Activated T-cell treated with anti-CD3 and anti-CD28 coated beads, Interleukin-2, amount 50 U/mL, for 72 hours (primary cell): ENCODE data around the gene GAREM1. TPM values are rescaled to one million over a fixed set of nuclear protein-coding genes. Genes with fewer than 3 reads are reported as not detected.

Source experiments
- ATAC-seq, 2 donors: fragments of 150-1000 bp; cut with Tn5 transposase; replicated peaks in 1 of 2; 2 replicates each; pipeline ENCODE4 v1.10.0; 2021; ENCODE audit warnings: moderate library complexity in 2 of 2, mild to moderate bottlenecking in 1 of 2
- DNase-seq, 2 donors: peaks; one replicate each; pipeline ENCODE4 v3.0.0; 2021 to 2022; ENCODE audit warnings: mixed read lengths in 1 of 2
- H3K27ac Mint-ChIP-seq: one replicate; pipeline ENCODE4 v1.8.0; 2022; ENCODE audit warnings: mild to moderate bottlenecking, moderate library complexity, mixed read lengths
- H3K27me3 Mint-ChIP-seq: one replicate; pipeline ENCODE4 v1.8.0; 2022; ENCODE audit warnings: low read depth, mixed read lengths
- H3K36me3 Mint-ChIP-seq, 2 donors: one replicate each; pipeline ENCODE4 v1.8.0; 2022; ENCODE audit warnings: mixed read lengths in 2 of 2, mild to moderate bottlenecking in 1 of 2; ENCODE audit not compliant: insufficient read depth in 2 of 2
- H3K4me1 Mint-ChIP-seq: one replicate; pipeline ENCODE4 v1.8.0; 2022; ENCODE audit warnings: low read depth, mixed read lengths
- H3K4me3 Mint-ChIP-seq, 2 donors: one replicate each; pipeline ENCODE4 v1.8.0; 2022; ENCODE audit warnings: mild to moderate bottlenecking in 2 of 2, mixed read lengths in 2 of 2, moderate library complexity in 2 of 2
- H3K9me3 Mint-ChIP-seq, 2 donors: one replicate each; pipeline ENCODE4 v1.8.0; 2022; ENCODE audit warnings: mixed read lengths in 2 of 2
- total RNA-seq, 2 donors: library from RNA; stranded (reverse); gene quantifications; one replicate each; pipeline ENCODE4 v1.2.3, GENCODE V29; 2022

The GAREM1 gene
- total RNA-seq, 2 donors from 2014 or later = 0.19 to 0.39 TPM

- Mint-ChIP-seq H3K27ac (no peak overlapping the region), H3K36me3 (no peaks in the 10 kb centered on the region), H3K4me3 (no peak overlapping the region), H3K9me3 (no peaks in the 10 kb centered on the region), H3K27me3 (peaks cover 19% of the 10 kb centered on the region), H3K4me1 (no peaks in the 10 kb centered on the region)
- ATAC-seq (no peak), DNase-seq (no peak)
Measured at GRCh38 chr18:32278177-32278799, 192.4 kb downstream of the GAREM1 start.

- Mint-ChIP-seq H3K4me1 (no peaks in the 10 kb centered on the region), H3K27ac (no peak overlapping the region), H3K36me3 (no peaks in the 10 kb centered on the region), H3K9me3 (no peaks in the 10 kb centered on the region), H3K4me3 (no peak overlapping the region), H3K27me3 (peaks cover 19% of the 10 kb centered on the region)
- no peak for DNase-seq
- ATAC-seq = no peak
Measured at GRCh38 chr18:32277549-32277948, 193.1 kb downstream of the GAREM1 start.

- H3K36me3 Mint-ChIP-seq = no peaks in the 10 kb centered on the region
Measured at GRCh38 chr18:32276906-32277305, 193.8 kb downstream of the GAREM1 start.

GRCh38 chr18:32276256-32276655 is 194.4 kb downstream of the GAREM1 start:
- Mint-ChIP-seq H3K4me3 (no peak overlapping the region), H3K4me1 (no peaks in the 10 kb centered on the region), H3K36me3 (no peaks in the 10 kb centered on the region), H3K27ac (no peak overlapping the region), H3K9me3 (no peaks in the 10 kb centered on the region), H3K27me3 (peaks cover 19% of the 10 kb centered on the region)
- ATAC-seq (no peak), DNase-seq (no peak)

More at GRCh38 chr18:32276906-32277305, 193.8 kb downstream of the GAREM1 start:
- Mint-ChIP-seq H3K4me1 (no peaks in the 10 kb centered on the region), H3K27ac (no peak overlapping the region), H3K4me3 (no peak overlapping the region), H3K9me3 (no peaks in the 10 kb centered on the region), H3K27me3 (peaks cover 19% of the 10 kb centered on the region)
- ATAC-seq = no peak
- DNase-seq = no peak

GRCh38 chr18:32275221-32275620 is 195.5 kb downstream of the GAREM1 start:
- Mint-ChIP-seq H3K36me3 (no peaks in the 10 kb centered on the region), H3K4me1 (no peaks in the 10 kb centered on the region), H3K4me3 (no peak overlapping the region), H3K27ac (no peak overlapping the region), H3K9me3 (no peaks in the 10 kb centered on the region), H3K27me3 (peaks cover 19% of the 10 kb centered on the region)
- DNase-seq (no peak), ATAC-seq (no peak)

- no peak for ATAC-seq
- no peak overlapping the region for H3K27ac Mint-ChIP-seq
- H3K27me3 Mint-ChIP-seq = peaks cover 19% of the 10 kb centered on the region
- H3K4me1 Mint-ChIP-seq = no peaks in the 10 kb centered on the region
- no peak for DNase-seq
- H3K4me3 Mint-ChIP-seq = no peak overlapping the region
- no peaks in the 10 kb centered on the region for H3K36me3 Mint-ChIP-seq
- H3K9me3 Mint-ChIP-seq = no peaks in the 10 kb centered on the region
Measured at GRCh38 chr18:32274307-32274706, 196.4 kb downstream of the GAREM1 start.

- no peaks in the 10 kb centered on the region for H3K9me3 Mint-ChIP-seq
- peak; percentile 22 to 27 for DNase-seq
- H3K4me3 Mint-ChIP-seq = no peak overlapping the region
- peaks cover 8% of the 10 kb centered on the region for H3K27me3 Mint-ChIP-seq
- H3K27ac Mint-ChIP-seq = no peak overlapping the region
- no peaks in the 10 kb centered on the region for H3K36me3 Mint-ChIP-seq
- no peaks in the 10 kb centered on the region for H3K4me1 Mint-ChIP-seq
- peak in 1 of 2 donors; percentile 43 for ATAC-seq
Measured at GRCh38 chr18:32271672-32272208, 198.9 kb downstream of the GAREM1 start.

- no peak for ATAC-seq
Measured at GRCh38 chr18:32270341-32270740, 200.3 kb downstream of the GAREM1 start.

GRCh38 chr18:32267463-32267862 is 203.2 kb downstream of the GAREM1 start:
- Mint-ChIP-seq H3K4me1 (no peaks in the 10 kb centered on the region), H3K27me3 (no peaks in the 10 kb centered on the region), H3K27ac (no peak overlapping the region), H3K4me3 (no peak overlapping the region), H3K9me3 (no peaks in the 10 kb centered on the region), H3K36me3 (no peaks in the 10 kb centered on the region)
- no peak for ATAC-seq
- DNase-seq = no peak

More at GRCh38 chr18:32270341-32270740, 200.3 kb downstream of the GAREM1 start:
- no peaks in the 10 kb centered on the region for H3K27me3 Mint-ChIP-seq
- H3K27ac Mint-ChIP-seq = no peak overlapping the region
- no peaks in the 10 kb centered on the region for H3K9me3 Mint-ChIP-seq
- no peaks in the 10 kb centered on the region for H3K36me3 Mint-ChIP-seq
- no peak overlapping the region for H3K4me3 Mint-ChIP-seq
- no peaks in the 10 kb centered on the region for H3K4me1 Mint-ChIP-seq
- DNase-seq = no peak

- H3K27me3 Mint-ChIP-seq = peaks cover 17% of the 10 kb centered on the region
- H3K27ac Mint-ChIP-seq = no peak overlapping the region
- H3K4me1 Mint-ChIP-seq = no peaks in the 10 kb centered on the region
- no peak for DNase-seq
- no peak for ATAC-seq
- H3K4me3 Mint-ChIP-seq = no peak overlapping the region
- no peaks in the 10 kb centered on the region for H3K36me3 Mint-ChIP-seq
- no peaks in the 10 kb centered on the region for H3K9me3 Mint-ChIP-seq
Measured at GRCh38 chr18:32264401-32264800, 206.3 kb downstream of the GAREM1 start.

GRCh38 chr18:32262092-32262491 is 208.6 kb downstream of the GAREM1 start:
- H3K36me3 Mint-ChIP-seq = no peaks in the 10 kb centered on the region
- no peak for DNase-seq
- H3K4me1 Mint-ChIP-seq = peaks cover 5% of the 10 kb centered on the region
- no peak overlapping the region for H3K27ac Mint-ChIP-seq
- ATAC-seq = no peak
- no peaks in the 10 kb centered on the region for H3K9me3 Mint-ChIP-seq
- H3K27me3 Mint-ChIP-seq = peaks cover 32% of the 10 kb centered on the region
- no peak overlapping the region for H3K4me3 Mint-ChIP-seq

- H3K27me3 Mint-ChIP-seq = peaks cover 39% of the 10 kb centered on the region
- no peaks in the 10 kb centered on the region for H3K9me3 Mint-ChIP-seq
- no peak overlapping the region for H3K27ac Mint-ChIP-seq
- H3K4me1 Mint-ChIP-seq = peaks cover 5% of the 10 kb centered on the region
- ATAC-seq = no peak
- no peak for DNase-seq
- H3K4me3 Mint-ChIP-seq = no peak overlapping the region
- H3K36me3 Mint-ChIP-seq = no peaks in the 10 kb centered on the region
Measured at GRCh38 chr18:32261003-32261402, 209.7 kb downstream of the GAREM1 start.

- H3K27me3 Mint-ChIP-seq = peaks cover 39% of the 10 kb centered on the region
- DNase-seq = no peak
- H3K4me1 Mint-ChIP-seq = peaks cover 5% of the 10 kb centered on the region
- no peaks in the 10 kb centered on the region for H3K36me3 Mint-ChIP-seq
- no peak overlapping the region for H3K27ac Mint-ChIP-seq
- ATAC-seq = no peak
- no peak overlapping the region for H3K4me3 Mint-ChIP-seq
- no peaks in the 10 kb centered on the region for H3K9me3 Mint-ChIP-seq
Measured at GRCh38 chr18:32259553-32259952, 211.1 kb downstream of the GAREM1 start.
